ENCODE results near the gene YY1.

DNA sequence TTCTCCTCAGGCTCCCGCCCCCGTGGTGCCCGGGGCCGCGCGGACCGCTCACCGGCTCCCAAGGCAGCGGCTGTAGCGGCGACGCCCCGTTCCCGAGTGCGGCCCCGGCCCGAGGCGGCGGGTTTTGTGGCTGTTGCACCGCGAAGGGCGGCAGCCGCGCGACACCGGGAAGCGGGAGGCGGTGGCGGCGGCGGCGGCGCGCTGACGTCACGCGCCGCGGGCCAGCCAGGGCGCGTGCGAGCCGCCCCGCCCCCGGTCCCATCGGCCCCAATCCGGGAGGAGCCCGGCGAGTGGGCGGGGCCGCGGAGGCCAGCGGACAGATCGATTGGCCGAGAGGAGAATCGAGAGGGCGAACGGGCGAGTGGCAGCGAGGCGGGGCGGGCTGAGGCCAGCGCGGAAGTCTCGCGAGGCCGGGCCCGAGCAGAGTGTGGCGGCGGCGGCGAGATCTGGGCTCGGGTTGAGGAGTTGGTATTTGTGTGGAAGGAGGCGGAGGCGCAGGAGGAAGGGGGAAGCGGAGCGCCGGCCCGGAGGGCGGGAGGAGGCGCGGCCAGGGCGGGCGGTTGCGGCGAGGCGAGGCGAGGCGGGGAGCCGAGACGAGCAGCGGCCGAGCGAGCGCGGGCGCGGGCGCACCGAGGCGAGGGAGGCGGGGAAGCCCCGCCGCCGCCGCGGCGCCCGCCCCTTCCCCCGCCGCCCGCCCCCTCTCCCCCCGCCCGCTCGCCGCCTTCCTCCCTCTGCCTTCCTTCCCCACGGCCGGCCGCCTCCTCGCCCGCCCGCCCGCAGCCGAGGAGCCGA is at the start of gene YY1:
- TF ChIP-seq, protein P1, sequence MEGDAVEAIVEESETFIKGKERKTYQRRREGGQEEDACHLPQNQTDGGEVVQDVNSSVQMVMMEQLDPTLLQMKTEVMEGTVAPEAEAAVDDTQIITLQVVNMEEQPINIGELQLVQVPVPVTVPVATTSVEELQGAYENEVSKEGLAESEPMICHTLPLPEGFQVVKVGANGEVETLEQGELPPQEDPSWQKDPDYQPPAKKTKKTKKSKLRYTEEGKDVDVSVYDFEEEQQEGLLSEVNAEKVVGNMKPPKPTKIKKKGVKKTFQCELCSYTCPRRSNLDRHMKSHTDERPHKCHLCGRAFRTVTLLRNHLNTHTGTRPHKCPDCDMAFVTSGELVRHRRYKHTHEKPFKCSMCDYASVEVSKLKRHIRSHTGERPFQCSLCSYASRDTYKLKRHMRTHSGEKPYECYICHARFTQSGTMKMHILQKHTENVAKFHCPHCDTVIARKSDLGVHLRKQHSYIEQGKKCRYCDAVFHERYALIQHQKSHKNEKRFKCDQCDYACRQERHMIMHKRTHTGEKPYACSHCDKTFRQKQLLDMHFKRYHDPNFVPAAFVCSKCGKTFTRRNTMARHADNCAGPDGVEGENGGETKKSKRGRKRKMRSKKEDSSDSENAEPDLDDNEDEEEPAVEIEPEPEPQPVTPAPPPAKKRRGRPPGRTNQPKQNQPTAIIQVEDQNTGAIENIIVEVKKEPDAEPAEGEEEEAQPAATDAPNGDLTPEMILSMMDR (tag by site-specific recombination; IDR thresholded peaks at IDR 0.05), result no peak
- no peak for TF ChIP-seq HOXD13 (CRISPR knock-in tag; IDR thresholded peaks at IDR 0.05; ENCODE audit: borderline replicate concordance)
- TF ChIP-seq ZNF23 (tag by site-specific recombination; IDR thresholded peaks at IDR 0.05; ENCODE audit: borderline replicate concordance), result no peak
- TF ChIP-seq, protein P2, sequence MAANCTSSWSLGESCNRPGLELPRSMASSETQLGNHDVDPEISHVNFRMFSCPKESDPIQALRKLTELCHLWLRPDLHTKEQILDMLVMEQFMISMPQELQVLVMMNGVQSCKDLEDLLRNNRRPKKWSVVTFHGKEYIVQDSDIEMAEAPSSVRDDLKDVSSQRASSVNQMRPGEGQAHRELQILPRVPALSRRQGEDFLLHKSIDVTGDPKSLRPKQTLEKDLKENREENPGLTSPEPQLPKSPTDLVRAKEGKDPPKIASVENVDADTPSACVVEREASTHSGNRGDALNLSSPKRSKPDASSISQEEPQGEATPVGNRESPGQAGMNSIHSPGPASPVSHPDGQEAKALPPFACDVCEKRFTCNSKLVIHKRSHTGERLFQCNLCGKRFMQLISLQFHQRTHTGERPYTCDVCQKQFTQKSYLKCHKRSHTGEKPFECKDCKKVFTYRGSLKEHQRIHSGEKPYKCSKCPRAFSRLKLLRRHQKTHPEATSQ (tag by site-specific recombination; IDR thresholded peaks at IDR 0.05), result no peak
- TF ChIP-seq RBAK (tag by site-specific recombination; IDR thresholded peaks at IDR 0.05), result no peak
- no peak for TF ChIP-seq ZNF571 (tag by site-specific recombination; IDR thresholded peaks at IDR 0.05)
- TF ChIP-seq KLF9 (tag by site-specific recombination; IDR thresholded peaks at IDR 0.05; ENCODE audit: low read depth), result peak; percentile 34; the same call in 1 of the 2 replicates
- TF ChIP-seq, protein P3, sequence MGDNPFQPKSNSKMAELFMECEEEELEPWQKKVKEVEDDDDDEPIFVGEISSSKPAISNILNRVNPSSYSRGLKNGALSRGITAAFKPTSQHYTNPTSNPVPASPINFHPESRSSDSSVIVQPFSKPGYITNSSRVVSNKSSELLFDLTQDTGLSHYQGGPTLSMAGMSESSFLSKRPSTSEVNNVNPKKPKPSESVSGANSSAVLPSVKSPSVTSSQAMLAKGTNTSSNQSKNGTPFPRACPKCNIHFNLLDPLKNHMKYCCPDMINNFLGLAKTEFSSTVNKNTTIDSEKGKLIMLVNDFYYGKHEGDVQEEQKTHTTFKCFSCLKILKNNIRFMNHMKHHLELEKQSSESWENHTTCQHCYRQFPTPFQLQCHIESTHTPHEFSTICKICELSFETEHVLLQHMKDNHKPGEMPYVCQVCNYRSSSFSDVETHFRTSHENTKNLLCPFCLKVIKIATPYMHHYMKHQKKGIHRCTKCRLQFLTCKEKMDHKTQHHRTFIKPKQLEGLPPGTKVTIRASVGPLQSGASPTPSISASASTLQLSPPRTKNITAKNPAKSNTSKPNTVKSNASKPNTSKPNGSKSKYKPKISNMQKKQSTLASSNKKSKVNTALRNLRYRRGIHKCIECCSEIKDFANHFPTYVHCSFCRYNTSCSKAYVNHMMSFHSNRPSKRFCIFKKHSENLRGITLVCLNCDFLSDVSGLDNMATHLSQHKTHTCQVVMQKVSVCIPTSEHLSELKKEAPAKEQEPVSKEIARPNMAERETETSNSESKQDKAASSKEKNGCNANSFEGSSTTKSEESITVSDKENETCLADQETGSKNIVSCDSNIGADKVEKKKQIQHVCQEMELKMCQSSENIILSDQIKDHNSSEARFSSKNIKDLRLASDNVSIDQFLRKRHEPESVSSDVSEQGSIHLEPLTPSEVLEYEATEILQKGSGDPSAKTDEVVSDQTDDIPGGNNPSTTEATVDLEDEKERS (tag by site-specific recombination; IDR thresholded peaks at IDR 0.05), result no peak
- TF ChIP-seq, protein P4, sequence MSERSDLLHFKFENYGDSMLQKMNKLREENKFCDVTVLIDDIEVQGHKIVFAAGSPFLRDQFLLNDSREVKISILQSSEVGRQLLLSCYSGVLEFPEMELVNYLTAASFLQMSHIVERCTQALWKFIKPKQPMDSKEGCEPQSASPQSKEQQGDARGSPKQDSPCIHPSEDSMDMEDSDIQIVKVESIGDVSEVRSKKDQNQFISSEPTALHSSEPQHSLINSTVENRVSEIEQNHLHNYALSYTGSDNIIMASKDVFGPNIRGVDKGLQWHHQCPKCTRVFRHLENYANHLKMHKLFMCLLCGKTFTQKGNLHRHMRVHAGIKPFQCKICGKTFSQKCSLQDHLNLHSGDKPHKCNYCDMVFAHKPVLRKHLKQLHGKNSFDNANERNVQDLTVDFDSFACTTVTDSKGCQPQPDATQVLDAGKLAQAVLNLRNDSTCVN (tag by site-specific recombination; optimal IDR thresholded peaks at IDR 0.05), result peak; percentile 61
- no peak for TF ChIP-seq GLI4 (tag by site-specific recombination; IDR thresholded peaks at IDR 0.05)
- TF ChIP-seq, protein P5, sequence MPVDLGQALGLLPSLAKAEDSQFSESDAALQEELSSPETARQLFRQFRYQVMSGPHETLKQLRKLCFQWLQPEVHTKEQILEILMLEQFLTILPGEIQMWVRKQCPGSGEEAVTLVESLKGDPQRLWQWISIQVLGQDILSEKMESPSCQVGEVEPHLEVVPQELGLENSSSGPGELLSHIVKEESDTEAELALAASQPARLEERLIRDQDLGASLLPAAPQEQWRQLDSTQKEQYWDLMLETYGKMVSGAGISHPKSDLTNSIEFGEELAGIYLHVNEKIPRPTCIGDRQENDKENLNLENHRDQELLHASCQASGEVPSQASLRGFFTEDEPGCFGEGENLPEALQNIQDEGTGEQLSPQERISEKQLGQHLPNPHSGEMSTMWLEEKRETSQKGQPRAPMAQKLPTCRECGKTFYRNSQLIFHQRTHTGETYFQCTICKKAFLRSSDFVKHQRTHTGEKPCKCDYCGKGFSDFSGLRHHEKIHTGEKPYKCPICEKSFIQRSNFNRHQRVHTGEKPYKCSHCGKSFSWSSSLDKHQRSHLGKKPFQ (tag by site-specific recombination; IDR thresholded peaks at IDR 0.05), result no peak
- TF ChIP-seq ZNF426 (tag by site-specific recombination; IDR thresholded peaks at IDR 0.05), result no peak
- no peak for TF ChIP-seq ZNF121 (tag by site-specific recombination; IDR thresholded peaks at IDR 0.05)

Data from HEK293 (cell line).